GM10248 (cell line): ENCODE results near the gene HOMER2.
A peak's percentile ranks its signal among the peaks of the same experiment; 100 is the strongest.

Experiments used
- CTCF ChIA-PET: fragments of 300-600 bp; sonication (Branson Sonifier 250); formaldehyde crosslinking; extraction: SDS; loops from one replicate; lab custom pipeline; 2021; ENCODE audit warnings: antibody characterized with exemption; lab: Yijun Ruan, JAX
- POLR2A ChIA-PET: fragments of 350-650 bp; sonication (Branson Sonifier 250); formaldehyde crosslinking; extraction: SDS; loops from one replicate; lab custom pipeline; 2020; ENCODE audit warnings: antibody characterized with exemption; lab: Yijun Ruan, JAX
- DNase-seq: peaks from one replicate; pipeline ENCODE4 v3.0.0; 2012; ENCODE audit errors: extremely low spot score
- CTCF ChIP-seq: IDR thresholded peaks from 2 replicates; pipeline ENCODE4 v1.5.1; 2012; ENCODE audit warnings: mild to moderate bottlenecking, low read depth; ENCODE audit errors: extremely low read depth, missing control alignments, control extremely low read depth

HOMER2 gene

GRCh38 chr15:82993144-82993543 lies 40.6 kb upstream of the HOMER2 start:
- CTCF ChIA-PET, result interaction anchor here (1.0 to 5.0 kb wide), 3 partner anchors 10 to 150 kb away, joined by 3 to 29 read pairs (median 3); partner anchors contain the start of gene C15orf40
- no peak for TF ChIP-seq CTCF
- POLR2A ChIA-PET, result no interaction called here
- no peak for DNase-seq

DNA sequence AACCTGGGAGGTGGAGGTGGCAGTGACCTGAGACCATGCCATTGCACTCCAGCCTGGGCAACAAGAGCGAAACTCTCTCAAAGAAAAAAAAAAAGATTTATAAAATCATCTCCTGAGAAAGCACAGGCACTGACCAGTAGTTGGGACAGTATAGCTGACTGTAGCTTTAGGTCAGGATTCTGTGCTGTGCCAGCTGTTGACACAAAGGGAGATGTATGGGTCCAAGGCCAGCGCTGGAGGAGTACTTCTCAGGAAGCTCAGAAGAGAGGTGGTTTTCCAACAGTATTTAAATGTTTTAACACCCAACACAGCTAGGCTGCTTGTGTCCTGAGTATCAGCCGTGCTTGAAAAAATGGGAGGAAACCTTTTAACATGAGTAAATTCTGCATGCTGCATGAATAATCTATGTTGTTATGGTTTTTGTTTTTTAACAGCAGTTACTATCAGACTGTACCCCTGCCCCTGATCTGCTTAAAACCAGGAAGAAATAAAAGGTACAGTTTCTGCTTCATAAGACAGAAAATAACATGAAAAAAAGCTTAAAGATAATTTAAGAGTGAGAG lies 40.0 kb upstream of the HOMER2 start:
- DNase-seq, result no peak
- POLR2A ChIA-PET, result no interaction called here
- TF ChIP-seq CTCF, result no peak
- CTCF ChIA-PET, result interaction anchor here (1.5 to 5.0 kb wide), 2 partner anchors 11 to 18 kb away, joined by 3 to 29 read pairs; partner anchors contain the start of gene C15orf40

DNA sequence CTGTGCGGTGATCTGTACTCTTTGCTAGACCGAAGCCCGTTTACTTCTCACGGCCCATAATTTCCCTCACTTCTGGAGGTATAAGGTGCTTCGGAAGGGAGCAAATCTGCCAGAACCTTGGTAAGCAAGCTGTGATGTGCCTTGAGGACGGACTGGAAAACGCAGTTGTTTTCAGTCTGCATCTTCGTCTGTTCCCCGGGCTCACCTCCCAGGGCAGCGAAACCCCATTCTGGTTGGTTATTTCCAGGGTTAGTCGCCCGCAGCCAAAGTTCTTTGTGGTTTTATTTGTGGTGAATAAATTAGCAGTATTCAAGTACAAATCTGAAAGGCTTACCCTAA lies 33.9 kb upstream of the HOMER2 start:
- POLR2A ChIA-PET, result interaction anchor here (0.6 to 1.0 kb wide), 2 partner anchors 446 to 1938 kb away, joined by 3 read pairs; partner anchors contain the start of gene RPS17
- TF ChIP-seq CTCF, result no peak
- no peak for DNase-seq
- CTCF ChIA-PET, result interaction anchor here (0.8 to 5.1 kb wide), 5 partner anchors 14 to 455 kb away, joined by 3 to 30 read pairs (median 11); partner anchors contain the start of genes C15orf40 and RPS17

- CTCF ChIA-PET, result interaction anchor here (0.8 to 5.1 kb wide), 5 partner anchors 15 to 455 kb away, joined by 3 to 30 read pairs (median 11); partner anchors contain the start of genes C15orf40 and RPS17
- peak; percentile 91 for DNase-seq
- POLR2A ChIA-PET, result interaction anchor here (0.6 to 1.0 kb wide), 2 partner anchors 34 to 445 kb away, joined by 3 to 6 read pairs; partner anchors contain the start of gene RPS17
- no peak for TF ChIP-seq CTCF
Measured at GRCh38 chr15:82985688-82986441, 33.3 kb upstream of the HOMER2 start, which contains the start of gene RAMAC. TSS of gene RAMAC (plus strand) at chr15:82986210. CDS start at chr15:82989019, 2,809 bp downstream.

DNA sequence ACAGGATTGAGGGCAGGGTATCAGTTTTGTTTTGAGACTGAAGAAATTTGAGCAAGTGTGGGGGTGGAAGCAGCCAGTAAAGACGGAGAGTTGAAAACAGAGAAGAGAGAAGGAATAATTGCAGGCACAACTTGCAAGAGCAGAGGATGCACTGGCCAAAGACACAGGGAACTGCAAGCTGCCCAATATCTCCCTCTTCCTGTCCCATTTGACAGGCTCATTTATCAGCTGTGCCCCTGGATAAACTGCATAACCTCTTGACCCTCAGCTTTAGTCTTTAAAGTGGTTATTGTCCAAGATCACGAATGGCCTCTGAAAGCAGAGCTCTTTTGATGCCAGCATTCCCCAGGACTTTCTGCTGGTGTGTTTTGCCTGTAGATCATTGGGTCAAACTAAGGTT lies 28.5 kb upstream of the HOMER2 start:
- no peak for TF ChIP-seq CTCF
- no peak for DNase-seq
- ChIA-PET POLR2A (no interaction called here), CTCF (no interaction called here)

- no peak for TF ChIP-seq CTCF
- no peak for DNase-seq
- ChIA-PET POLR2A (no interaction called here), CTCF (interaction anchor here (1.5 kb wide), 1 partner anchor 20 kb away, joined by 3 read pairs; no protein-coding TSS in a partner anchor)
Measured at GRCh38 chr15:82979726-82980125, 27.2 kb upstream of the HOMER2 start.
